Vagina (tissue), 2 donors: ENCODE measurements around the gene UBE2Z. TPM values are rescaled to one million over a fixed set of nuclear protein-coding genes. Genes with fewer than 3 reads are reported as not detected.

Source experiments
- DNase-seq, 2 donors: peaks; one replicate each; pipeline ENCODE4 v3.0.0-alpha.2; 2017; ENCODE audit errors: extremely low spot score in 2 of 2
- H3K27ac ChIP-seq: fragments of 200-600 bp; sonication (generic); one replicate; pipeline ENCODE4 v1.5.1; 2019
- H3K27me3 ChIP-seq: fragments of 200-600 bp; sonication (generic); one replicate; pipeline ENCODE4 v1.5.1; 2019
- H3K36me3 ChIP-seq, 2 donors: fragments of 200-600 bp; sonication (generic); one replicate each; pipeline ENCODE4 v1.5.1; 2017 to 2019
- H3K4me1 ChIP-seq: fragments of 200-600 bp; sonication (generic); one replicate; pipeline ENCODE4 v1.5.1; 2019
- H3K4me3 ChIP-seq, 2 donors: fragments of 200-600 bp; sonication (generic); 1 replicate in 1 of 2; 2 replicates in 1 of 2; pipeline ENCODE4 v1.5.1; 2016 to 2019
- H3K9me3 ChIP-seq: fragments of 200-600 bp; sonication (generic); one replicate; pipeline ENCODE4 v1.5.1; 2019
- POLR2A ChIP-seq, 2 donors: fragments of 450-650 bp; IDR thresholded peaks; one replicate each; pipeline ENCODE4 v1.6.1; 2017; ENCODE audit warnings: antibody characterized with exemption in 2 of 2, mild to moderate bottlenecking in 2 of 2, moderate library complexity in 2 of 2
- POLR2AphosphoS5 ChIP-seq, 2 donors: sonication (generic); formaldehyde crosslinking; IDR thresholded peaks; one replicate each; pipeline ENCODE4 v1.9.0; 2017; ENCODE audit warnings: antibody characterized with exemption in 2 of 2, mild to moderate bottlenecking in 2 of 2, low read depth in 1 of 2; ENCODE audit not compliant: insufficient read depth in 1 of 2
- intact Hi-C: fragments of 100-400 bp; cut with DNase I; formaldehyde crosslinking; loops from one replicate; pipeline ENCODE4 v1.15.1; 2023
- total RNA-seq: library from RNA; depleted of rRNA; stranded (reverse); fragments of >200 nt; gene quantifications from one replicate; pipeline ENCODE4 v1.2.3, GENCODE V29; 2016
- TF ChIP-seq, protein P1 (sequence below), 3 experiments: fragments of 450-650 bp in 2 of 3; fragments of 200-600 bp in 1 of 3; sonication (generic) in 1 of 3; IDR thresholded peaks; one replicate each; pipeline ENCODE4 v1.5.1; 2017 to 2019; ENCODE audit warnings: antibody characterized with exemption in 3 of 3, mild to moderate bottlenecking in 2 of 3, moderate library complexity in 2 of 3

Gene UBE2Z
- 67.3 TPM for total RNA-seq

- Histone ChIP-seq H3K36me3 (no peaks in the 10 kb centered on the region), H3K9me3 (no peaks in the 10 kb centered on the region), H3K4me1 (peaks cover 37% of the 10 kb centered on the region), H3K27me3 (no peaks in the 10 kb centered on the region), H3K27ac (peak within 1 kb of the TSS; percentile 93), H3K4me3 (peak within 1 kb of the TSS; percentile 87 to 96)
- TF ChIP-seq, protein P1, sequence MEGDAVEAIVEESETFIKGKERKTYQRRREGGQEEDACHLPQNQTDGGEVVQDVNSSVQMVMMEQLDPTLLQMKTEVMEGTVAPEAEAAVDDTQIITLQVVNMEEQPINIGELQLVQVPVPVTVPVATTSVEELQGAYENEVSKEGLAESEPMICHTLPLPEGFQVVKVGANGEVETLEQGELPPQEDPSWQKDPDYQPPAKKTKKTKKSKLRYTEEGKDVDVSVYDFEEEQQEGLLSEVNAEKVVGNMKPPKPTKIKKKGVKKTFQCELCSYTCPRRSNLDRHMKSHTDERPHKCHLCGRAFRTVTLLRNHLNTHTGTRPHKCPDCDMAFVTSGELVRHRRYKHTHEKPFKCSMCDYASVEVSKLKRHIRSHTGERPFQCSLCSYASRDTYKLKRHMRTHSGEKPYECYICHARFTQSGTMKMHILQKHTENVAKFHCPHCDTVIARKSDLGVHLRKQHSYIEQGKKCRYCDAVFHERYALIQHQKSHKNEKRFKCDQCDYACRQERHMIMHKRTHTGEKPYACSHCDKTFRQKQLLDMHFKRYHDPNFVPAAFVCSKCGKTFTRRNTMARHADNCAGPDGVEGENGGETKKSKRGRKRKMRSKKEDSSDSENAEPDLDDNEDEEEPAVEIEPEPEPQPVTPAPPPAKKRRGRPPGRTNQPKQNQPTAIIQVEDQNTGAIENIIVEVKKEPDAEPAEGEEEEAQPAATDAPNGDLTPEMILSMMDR (IDR thresholded peaks at IDR 0.05): no peak
- TF ChIP-seq POLR2AphosphoS5 (IDR thresholded peaks at IDR 0.05; ENCODE audit: insufficient read depth in 1 of 2, low read depth in 1 of 2) (peak; percentile 81 to 95), POLR2A (IDR thresholded peaks at IDR 0.05) (peak; percentile 6 to 59)
- intact Hi-C loops: loop anchor here (10.0 kb wide), 1 partner anchor 1813 kb away; no protein-coding TSS in a partner anchor
- peak in 1 of 2 donors; percentile 96 for DNase-seq
Measured at GRCh38 chr17:48908047-48908843, at the start of gene UBE2Z. Gene UBE2Z (plus strand): TSS chr17:48908407. CDS start chr17:48908504, 97 bp downstream.

DNA sequence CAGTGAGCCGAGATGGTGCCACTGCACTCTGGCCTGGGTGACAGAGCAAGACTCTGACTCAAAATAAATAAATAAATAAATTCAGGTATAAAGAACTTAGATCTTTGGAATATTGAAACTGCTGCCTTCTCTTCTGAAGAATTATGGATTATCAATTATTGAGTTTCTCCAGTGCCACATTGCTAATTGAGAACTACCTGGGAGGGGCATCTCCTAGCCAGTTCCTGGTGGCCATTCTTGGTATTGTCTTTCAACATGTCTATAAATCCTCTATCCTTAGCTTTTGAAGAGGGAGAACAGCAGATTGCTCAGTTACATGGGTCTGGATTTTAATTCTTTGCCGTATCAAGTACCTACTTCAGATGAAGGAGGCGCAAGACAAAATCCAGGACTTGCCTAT lies 48.2 kb upstream of the UBE2Z start:
- no peaks in the 10 kb centered on the region for H3K4me1 ChIP-seq
- H3K36me3 ChIP-seq: peaks cover 0 to 85% of the 10 kb centered on the region in 2 donors
- H3K9me3 ChIP-seq: no peaks in the 10 kb centered on the region
- TF ChIP-seq, protein P1 (IDR thresholded peaks at IDR 0.05): no peak
- TF ChIP-seq POLR2A (IDR thresholded peaks at IDR 0.05) (no peak), POLR2AphosphoS5 (IDR thresholded peaks at IDR 0.05; ENCODE audit: insufficient read depth in 1 of 2, low read depth in 1 of 2) (no peak)
- H3K27me3 ChIP-seq: no peaks in the 10 kb centered on the region
- intact Hi-C loops: no loop called here
- H3K4me3 ChIP-seq: no peak overlapping the region
- DNase-seq: no peak
- no peak overlapping the region for H3K27ac ChIP-seq

- intact Hi-C loops: no loop called here
- no peak for TF ChIP-seq POLR2A (IDR thresholded peaks at IDR 0.05)
- no peak for TF ChIP-seq POLR2AphosphoS5 (IDR thresholded peaks at IDR 0.05; ENCODE audit: insufficient read depth in 1 of 2, low read depth in 1 of 2)
- Histone ChIP-seq H3K4me1 (no peaks in the 10 kb centered on the region), H3K9me3 (no peaks in the 10 kb centered on the region), H3K4me3 (no peak overlapping the region), H3K36me3 (peaks cover 0 to 82% of the 10 kb centered on the region in 2 donors), H3K27ac (no peak overlapping the region), H3K27me3 (no peaks in the 10 kb centered on the region)
- no peak for DNase-seq
Measured at GRCh38 chr17:48860456-48860855, 47.8 kb upstream of the UBE2Z start.

- peaks cover 0 to 11% of the 10 kb centered on the region in 2 donors for H3K36me3 ChIP-seq
- no peaks in the 10 kb centered on the region for H3K27me3 ChIP-seq
- peaks cover 24% of the 10 kb centered on the region for H3K4me1 ChIP-seq
- H3K27ac ChIP-seq: no peak overlapping the region
- intact Hi-C loops: no loop called here
- H3K9me3 ChIP-seq: no peaks in the 10 kb centered on the region
- DNase-seq: no peak
- no peak overlapping the region for H3K4me3 ChIP-seq
- TF ChIP-seq POLR2A (IDR thresholded peaks at IDR 0.05): no peak
- no peak for TF ChIP-seq POLR2AphosphoS5 (IDR thresholded peaks at IDR 0.05; ENCODE audit: insufficient read depth in 1 of 2, low read depth in 1 of 2)
- TF ChIP-seq, protein P1 (IDR thresholded peaks at IDR 0.05): no peak
Measured at GRCh38 chr17:48868916-48869500, 39.2 kb upstream of the UBE2Z start.

- intact Hi-C loops: no loop called here
- H3K27ac ChIP-seq: no peak overlapping the region
- H3K4me1 ChIP-seq: peaks cover 24% of the 10 kb centered on the region
- no peak overlapping the region for H3K4me3 ChIP-seq
- peaks cover 0 to 3% of the 10 kb centered on the region in 2 donors for H3K36me3 ChIP-seq
- TF ChIP-seq POLR2AphosphoS5 (IDR thresholded peaks at IDR 0.05; ENCODE audit: insufficient read depth in 1 of 2, low read depth in 1 of 2): no peak
- no peak for TF ChIP-seq POLR2A (IDR thresholded peaks at IDR 0.05)
- TF ChIP-seq, protein P1 (IDR thresholded peaks at IDR 0.05): no peak
- no peaks in the 10 kb centered on the region for H3K27me3 ChIP-seq
- no peak for DNase-seq
- H3K9me3 ChIP-seq: no peaks in the 10 kb centered on the region
Measured at GRCh38 chr17:48869821-48870318, 38.3 kb upstream of the UBE2Z start.
